Inflammatory macrophage treated with lipopolysaccharide for 4 hours (primary cell): ENCODE measurements around the gene VSTM5.

Experiments
- DNase-seq: peaks from one replicate; pipeline ENCODE4 v3.0.0-alpha.2; 2020

Gene VSTM5

GRCh38 chr11:93784935-93785360 lies 65.5 kb downstream of the VSTM5 start:
- no peak for DNase-seq

- peak; percentile 93 for DNase-seq
Observed at GRCh38 chr11:93784145-93784934, 66.1 kb downstream of the VSTM5 start, which contains the start of gene MED17. MED17 (plus strand) TSS chr11:93784282; CDS start chr11:93784514, 232 bp downstream.

DNA sequence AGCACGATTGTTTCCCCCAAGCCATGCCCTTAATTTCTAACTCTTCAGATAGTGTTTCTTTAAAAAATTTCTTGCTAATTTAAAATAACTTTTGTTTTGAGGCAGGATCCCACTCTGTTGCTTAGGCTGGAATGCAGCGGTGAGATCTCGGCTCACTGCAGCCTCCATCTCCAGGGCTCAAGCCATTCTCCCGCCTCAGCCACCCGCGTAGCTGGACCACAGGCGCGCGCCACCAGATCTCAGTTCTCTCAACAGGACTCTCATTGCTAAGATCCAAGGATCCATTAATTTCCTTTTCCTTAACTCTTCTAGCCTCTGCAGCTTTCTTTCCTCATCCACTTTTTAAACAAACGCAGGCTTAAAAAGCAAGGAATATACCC lies 66.7 kb downstream of the VSTM5 start:
- no peak for DNase-seq

- no peak for DNase-seq
Observed at GRCh38 chr11:93783362-93783761, 67.1 kb downstream of the VSTM5 start.

- DNase-seq = peak; percentile 28
Observed at GRCh38 chr11:93775289-93775688, 75.1 kb downstream of the VSTM5 start.

- DNase-seq = peak; percentile 68
Observed at GRCh38 chr11:93774560-93774959, 75.9 kb downstream of the VSTM5 start.

GRCh38 chr11:93773601-93774200 lies 76.7 kb downstream of the VSTM5 start:
- DNase-seq = no peak

DNA sequence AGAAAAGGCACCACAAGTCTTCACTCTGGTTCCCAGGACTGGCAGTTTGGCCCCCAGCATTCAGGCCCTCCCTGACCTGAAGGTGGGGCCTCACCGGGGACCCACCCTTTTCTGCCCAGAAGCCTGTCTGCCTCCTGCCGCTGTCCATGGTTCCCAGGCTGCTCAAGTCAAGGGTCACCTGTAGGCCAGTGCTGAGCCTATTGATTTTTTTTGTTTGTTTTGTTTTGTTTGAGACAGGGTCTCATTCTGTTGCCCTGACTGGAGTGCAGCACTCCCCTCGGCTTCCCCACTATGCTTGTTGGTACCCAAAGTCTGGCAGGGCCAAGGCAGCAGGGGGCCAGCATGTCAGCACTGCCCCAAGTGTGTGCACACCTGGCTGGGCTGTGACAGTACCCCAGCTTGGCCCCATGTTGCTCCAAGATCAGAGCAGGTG lies 77.4 kb downstream of the VSTM5 start:
- no peak for DNase-seq

DNA sequence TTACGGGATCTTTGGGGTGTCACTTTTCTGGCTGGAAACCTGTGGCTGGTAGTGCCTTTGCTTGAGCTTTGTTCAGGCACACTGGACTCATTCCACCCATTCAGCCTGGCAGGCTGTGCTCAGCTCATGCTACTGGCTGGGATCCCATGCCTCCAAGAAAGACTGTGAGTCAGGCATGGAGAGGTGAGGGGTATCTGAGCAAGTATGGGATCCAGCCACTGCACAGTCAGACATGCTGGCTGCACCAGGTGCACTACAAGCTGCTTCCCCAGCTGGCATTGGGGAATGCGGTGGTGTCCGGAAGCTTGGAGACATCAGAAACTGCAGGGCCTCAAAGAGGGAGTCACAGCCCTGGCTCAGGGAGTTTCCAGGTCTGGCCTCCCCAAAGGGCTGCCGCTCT lies 78.3 kb downstream of the VSTM5 start:
- no peak for DNase-seq

DNA sequence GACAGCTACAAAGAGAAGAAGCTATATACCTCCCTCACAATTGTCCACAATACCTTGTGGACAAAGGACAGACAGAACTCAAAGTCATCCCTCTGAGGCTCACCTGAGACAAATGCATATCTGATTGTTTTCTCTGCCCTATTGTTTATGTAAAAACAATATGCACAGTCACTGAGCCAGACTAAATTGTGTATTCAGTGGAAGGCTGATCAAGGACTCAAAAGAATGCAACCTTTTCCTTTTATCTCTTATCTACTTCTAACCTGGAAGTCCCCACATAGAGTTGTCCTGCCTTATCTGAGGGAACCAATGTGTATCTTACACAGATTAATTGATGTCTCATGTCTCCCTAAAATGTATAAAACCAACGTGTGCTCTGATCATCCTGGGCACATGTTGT lies 80.3 kb downstream of the VSTM5 start:
- DNase-seq = no peak
